ENCODE results near the gene ADGRB3. TPM values are rescaled to one million over a fixed set of nuclear protein-coding genes. Genes with fewer than 3 reads are reported as not detected.
A peak's percentile ranks its signal among the peaks of the same experiment; 100 is the strongest.

Gene ADGRB3
- total and polyA plus RNA-seq, 4 donors: 0.47 to 24.6 (median 1.9) TPM

DNA sequence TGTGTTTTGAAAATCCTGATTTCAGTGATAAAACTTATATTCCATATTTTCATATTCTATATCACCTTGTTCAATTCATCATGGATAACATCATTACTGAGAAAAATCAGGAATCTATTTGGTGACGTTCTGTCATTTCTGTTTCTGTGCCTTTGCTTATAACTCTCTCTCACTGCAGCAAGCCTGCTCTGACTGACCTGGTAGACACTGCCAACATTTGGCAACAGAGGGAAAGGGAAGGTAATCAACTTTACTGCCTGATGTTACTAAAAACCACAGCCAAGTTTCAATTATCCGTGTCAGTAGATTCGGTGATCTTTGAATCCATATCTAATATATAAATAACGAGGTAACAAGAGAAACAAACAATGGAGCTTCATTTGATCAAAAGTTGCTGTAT lies 659.8 kb downstream of the ADGRB3 start:
- no peaks in the 10 kb centered on the region for H3K27me3 ChIP-seq (ENCODE audit: control insufficient read depth in 3 of 3, insufficient read depth in 3 of 3, low read length in 2 of 3)
- 87% methylated on average over 4 of the region's 4 CpGs for WGBS, 2 donors
- no peak for DNase-seq
- no peak overlapping the region for H3K27ac ChIP-seq (ENCODE audit: low read depth in 1 of 2, low read length in 1 of 2)
- no peak for ATAC-seq (ENCODE audit: insufficient read depth, low FRiP score)
- no peak overlapping the region for H3K4me3 ChIP-seq
- no peaks in the 10 kb centered on the region for H3K9me3 ChIP-seq (ENCODE audit: control insufficient read depth in 4 of 4, insufficient read depth in 3 of 4, low read length in 3 of 4)
- TF ChIP-seq, protein P1, sequence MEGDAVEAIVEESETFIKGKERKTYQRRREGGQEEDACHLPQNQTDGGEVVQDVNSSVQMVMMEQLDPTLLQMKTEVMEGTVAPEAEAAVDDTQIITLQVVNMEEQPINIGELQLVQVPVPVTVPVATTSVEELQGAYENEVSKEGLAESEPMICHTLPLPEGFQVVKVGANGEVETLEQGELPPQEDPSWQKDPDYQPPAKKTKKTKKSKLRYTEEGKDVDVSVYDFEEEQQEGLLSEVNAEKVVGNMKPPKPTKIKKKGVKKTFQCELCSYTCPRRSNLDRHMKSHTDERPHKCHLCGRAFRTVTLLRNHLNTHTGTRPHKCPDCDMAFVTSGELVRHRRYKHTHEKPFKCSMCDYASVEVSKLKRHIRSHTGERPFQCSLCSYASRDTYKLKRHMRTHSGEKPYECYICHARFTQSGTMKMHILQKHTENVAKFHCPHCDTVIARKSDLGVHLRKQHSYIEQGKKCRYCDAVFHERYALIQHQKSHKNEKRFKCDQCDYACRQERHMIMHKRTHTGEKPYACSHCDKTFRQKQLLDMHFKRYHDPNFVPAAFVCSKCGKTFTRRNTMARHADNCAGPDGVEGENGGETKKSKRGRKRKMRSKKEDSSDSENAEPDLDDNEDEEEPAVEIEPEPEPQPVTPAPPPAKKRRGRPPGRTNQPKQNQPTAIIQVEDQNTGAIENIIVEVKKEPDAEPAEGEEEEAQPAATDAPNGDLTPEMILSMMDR (IDR thresholded peaks at IDR 0.05; ENCODE audit: control extremely low read depth, extremely low read depth): no peak
- no peaks in the 10 kb centered on the region for H3K4me1 ChIP-seq (ENCODE audit: control insufficient read depth in 5 of 5, insufficient read depth in 5 of 5, low read length in 5 of 5)
- H3K9ac ChIP-seq (ENCODE audit: insufficient read depth in 1 of 2, low read length in 2 of 2): no peak overlapping the region
- no peaks in the 10 kb centered on the region for H3K36me3 ChIP-seq (ENCODE audit: control insufficient read depth in 4 of 4, insufficient read depth in 4 of 4, low read length in 4 of 4)

DNA sequence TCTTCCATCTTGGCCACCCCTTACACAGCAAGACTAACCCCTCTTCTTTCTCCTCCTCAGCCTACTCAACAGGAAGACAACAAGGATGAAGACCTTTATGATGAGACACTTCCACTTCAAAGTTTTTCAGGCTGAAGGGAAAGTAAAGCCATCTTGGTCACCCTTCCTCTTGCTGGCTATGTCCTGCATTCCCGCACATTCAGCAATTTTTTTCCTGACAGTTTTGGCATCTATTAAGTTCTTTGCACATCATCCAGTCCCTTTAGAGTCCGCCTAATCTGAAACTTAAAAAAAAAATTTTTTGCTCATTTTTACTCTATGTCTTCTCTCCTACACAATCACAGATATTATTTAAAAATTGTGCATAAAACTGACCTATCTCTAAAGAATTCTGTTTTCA lies 668.3 kb downstream of the ADGRB3 start:
- no peaks in the 10 kb centered on the region for H3K27me3 ChIP-seq (ENCODE audit: control insufficient read depth in 3 of 3, insufficient read depth in 3 of 3, low read length in 2 of 3)
- no peak overlapping the region for H3K27ac ChIP-seq (ENCODE audit: low read depth in 1 of 2, low read length in 1 of 2)
- ATAC-seq (ENCODE audit: insufficient read depth, low FRiP score) (no peak), DNase-seq (peak in 2 of 3 donors; percentile 59 to 68)
- TF ChIP-seq, protein P1 (IDR thresholded peaks at IDR 0.05; ENCODE audit: control extremely low read depth, extremely low read depth): no peak
- H3K4me3 ChIP-seq: no peak overlapping the region
- no peaks in the 10 kb centered on the region for H3K9me3 ChIP-seq (ENCODE audit: control insufficient read depth in 4 of 4, insufficient read depth in 3 of 4, low read length in 3 of 4)
- no peak overlapping the region for H3K9ac ChIP-seq (ENCODE audit: insufficient read depth in 1 of 2, low read length in 2 of 2)
- no peaks in the 10 kb centered on the region for H3K36me3 ChIP-seq (ENCODE audit: control insufficient read depth in 4 of 4, insufficient read depth in 4 of 4, low read length in 4 of 4)
- H3K4me1 ChIP-seq (ENCODE audit: control insufficient read depth in 5 of 5, insufficient read depth in 5 of 5, low read length in 5 of 5): no peaks in the 10 kb centered on the region
- 69 to 82% methylated on average over 2 of the region's 2 CpGs for WGBS, 2 donors

DNA sequence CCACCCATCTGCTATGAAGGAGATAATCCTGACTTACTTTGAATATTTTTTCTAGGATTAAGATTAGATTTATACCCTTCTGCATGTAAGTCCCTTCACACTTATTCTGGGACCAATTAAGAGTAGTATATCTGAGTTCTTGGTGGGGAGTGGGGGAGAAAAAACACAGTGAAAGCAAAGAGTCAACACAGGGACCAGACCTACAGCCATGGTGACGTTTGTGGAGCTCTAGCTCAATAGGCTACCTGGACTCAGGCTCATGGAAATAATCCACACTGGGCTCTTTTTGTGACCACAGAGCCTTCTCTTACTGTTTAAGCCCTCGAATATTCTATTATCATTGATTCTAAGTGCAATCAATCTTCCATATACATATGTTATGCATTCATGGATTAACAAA lies 670.4 kb downstream of the ADGRB3 start:
- DNase-seq: no peak
- WGBS, 2 donors: 56 to 74% methylated on average over 2 of the region's 2 CpGs
- H3K27ac ChIP-seq (ENCODE audit: low read depth in 1 of 2, low read length in 1 of 2): no peak overlapping the region
- no peaks in the 10 kb centered on the region for H3K4me1 ChIP-seq (ENCODE audit: control insufficient read depth in 5 of 5, insufficient read depth in 5 of 5, low read length in 5 of 5)
- no peak overlapping the region for H3K9ac ChIP-seq (ENCODE audit: insufficient read depth in 1 of 2, low read length in 2 of 2)
- no peak overlapping the region for H3K4me3 ChIP-seq
- H3K9me3 ChIP-seq (ENCODE audit: control insufficient read depth in 4 of 4, insufficient read depth in 3 of 4, low read length in 3 of 4): no peaks in the 10 kb centered on the region
- TF ChIP-seq, protein P1 (IDR thresholded peaks at IDR 0.05; ENCODE audit: control extremely low read depth, extremely low read depth): no peak
- H3K27me3 ChIP-seq (ENCODE audit: control insufficient read depth in 3 of 3, insufficient read depth in 3 of 3, low read length in 2 of 3): no peaks in the 10 kb centered on the region
- H3K36me3 ChIP-seq (ENCODE audit: control insufficient read depth in 4 of 4, insufficient read depth in 4 of 4, low read length in 4 of 4): no peaks in the 10 kb centered on the region
- no peak for ATAC-seq (ENCODE audit: insufficient read depth, low FRiP score)

DNA sequence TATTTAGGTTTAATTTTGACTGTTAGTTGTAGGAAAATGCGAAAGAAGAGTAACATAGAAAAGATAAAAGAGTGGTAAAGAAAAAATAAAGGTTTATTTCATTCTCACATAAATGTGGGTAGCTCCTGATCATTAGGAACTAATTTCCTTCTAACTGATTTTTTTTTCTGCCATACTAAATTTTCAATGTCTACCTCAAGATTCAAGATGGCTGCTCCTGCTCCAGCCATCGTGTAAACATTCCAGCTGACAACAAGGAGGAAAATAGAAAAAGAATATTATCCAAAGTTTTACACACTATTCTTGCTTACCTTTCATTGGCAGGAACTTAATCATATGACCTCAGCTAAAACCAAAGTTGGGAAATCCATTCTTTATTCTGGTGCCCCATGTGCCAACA lies 673.5 kb downstream of the ADGRB3 start:
- H3K36me3 ChIP-seq (ENCODE audit: control insufficient read depth in 4 of 4, insufficient read depth in 4 of 4, low read length in 4 of 4): no peaks in the 10 kb centered on the region
- TF ChIP-seq, protein P1 (IDR thresholded peaks at IDR 0.05; ENCODE audit: control extremely low read depth, extremely low read depth): no peak
- no peak for DNase-seq
- no peak overlapping the region for H3K9ac ChIP-seq (ENCODE audit: insufficient read depth in 1 of 2, low read length in 2 of 2)
- no peak overlapping the region for H3K27ac ChIP-seq (ENCODE audit: low read depth in 1 of 2, low read length in 1 of 2)
- no peaks in the 10 kb centered on the region for H3K27me3 ChIP-seq (ENCODE audit: control insufficient read depth in 3 of 3, insufficient read depth in 3 of 3, low read length in 2 of 3)
- no peak overlapping the region for H3K4me3 ChIP-seq
- H3K4me1 ChIP-seq (ENCODE audit: control insufficient read depth in 5 of 5, insufficient read depth in 5 of 5, low read length in 5 of 5): no peaks in the 10 kb centered on the region
- WGBS, 2 donors: 80 to 87% methylated on average over 2 of the region's 2 CpGs
- H3K9me3 ChIP-seq (ENCODE audit: control insufficient read depth in 4 of 4, insufficient read depth in 3 of 4, low read length in 3 of 4): no peaks in the 10 kb centered on the region
- no peak for ATAC-seq (ENCODE audit: insufficient read depth, low FRiP score)
